ES-I3 (cell line): ENCODE measurements around the gene PLBD2.
"Not testable (repeated sequence)": the region's sequence is repeated elsewhere in the genome, so short reads cannot be mapped to it uniquely, and the experiment has no call there.

ENCODE experiments used
- H3K36me3 ChIP-seq: 2 replicates; pipeline ENCODE4 v1.6.1; 2013; ENCODE audit warnings: mild to moderate bottlenecking, low read length, control low read depth, moderate library complexity; ENCODE audit not compliant: insufficient read depth
- H3K4me1 ChIP-seq: 2 replicates; pipeline ENCODE4 v1.6.1; 2013; ENCODE audit warnings: mild to moderate bottlenecking, control low read depth, low read length; ENCODE audit not compliant: insufficient read depth
- H3K9ac ChIP-seq: 2 replicates; pipeline ENCODE4 v1.6.1; 2013; ENCODE audit warnings: low read depth, mild to moderate bottlenecking, low read length, moderate library complexity
- H3K9me3 ChIP-seq: 2 replicates; pipeline ENCODE4 v1.6.1; 2013; ENCODE audit warnings: mild to moderate bottlenecking, low read length, moderate library complexity; ENCODE audit not compliant: control insufficient read depth, insufficient read depth

PLBD2 gene

GRCh38 chr12:113347892-113348291, 10.5 kb upstream of the PLBD2 start:
- Histone ChIP-seq H3K4me1 (no peaks in the 10 kb centered on the region; the same call in 1 of the 2 replicates), H3K9ac (no peak overlapping the region), H3K9me3 (no peaks in the 10 kb centered on the region), H3K36me3 (no peaks in the 10 kb centered on the region)

GRCh38 chr12:113348849-113349536, 9.4 kb upstream of the PLBD2 start:
- H3K4me1 ChIP-seq, result no peaks in the 10 kb centered on the region; the same call in 1 of the 2 replicates
- H3K9ac ChIP-seq, result peak overlapping the region; percentile 32; the same call in 1 of the 2 replicates
- H3K36me3 ChIP-seq, result no peaks in the 10 kb centered on the region
- no peaks in the 10 kb centered on the region for H3K9me3 ChIP-seq

GRCh38 chr12:113351089-113351488, 7.3 kb upstream of the PLBD2 start:
- no peaks in the 10 kb centered on the region for H3K9me3 ChIP-seq
- H3K9ac ChIP-seq, result no peak overlapping the region
- no peaks in the 10 kb centered on the region for H3K36me3 ChIP-seq
- no peaks in the 10 kb centered on the region; the same call in 1 of the 2 replicates for H3K4me1 ChIP-seq

- not testable (repeated sequence) for H3K9ac ChIP-seq, H3K4me1 ChIP-seq, H3K9me3 ChIP-seq, H3K36me3 ChIP-seq
These were observed 4.2 kb upstream of the PLBD2 start for GRCh38 chr12:113354192-113354591.

- no peaks in the 10 kb centered on the region; the same call in 1 of the 2 replicates for H3K4me1 ChIP-seq
- peak overlapping the region; percentile 68; the same call in 1 of the 2 replicates for H3K9ac ChIP-seq
- H3K9me3 ChIP-seq, result no peaks in the 10 kb centered on the region
- H3K36me3 ChIP-seq, result no peaks in the 10 kb centered on the region
These were observed 949 bp downstream of the PLBD2 start for GRCh38 chr12:113359133-113359938.

GRCh38 chr12:113359939-113360748, 1.8 kb downstream of the PLBD2 start:
- no peak overlapping the region; the same call in 1 of the 2 replicates for H3K9ac ChIP-seq

GRCh38 chr12:113361574-113362370, 3.4 kb downstream of the PLBD2 start:
- no peaks in the 10 kb centered on the region; the same call in 1 of the 2 replicates for H3K4me1 ChIP-seq
- H3K9me3 ChIP-seq, result no peaks in the 10 kb centered on the region
- H3K36me3 ChIP-seq, result no peaks in the 10 kb centered on the region
- no peak overlapping the region for H3K9ac ChIP-seq

More at GRCh38 chr12:113359939-113360748, 1.8 kb downstream of the PLBD2 start:
- Histone ChIP-seq H3K36me3 (no peaks in the 10 kb centered on the region), H3K4me1 (no peaks in the 10 kb centered on the region; the same call in 1 of the 2 replicates), H3K9me3 (no peaks in the 10 kb centered on the region)

- no peaks in the 10 kb centered on the region for H3K9me3 ChIP-seq
- no peaks in the 10 kb centered on the region for H3K36me3 ChIP-seq
- no peaks in the 10 kb centered on the region; the same call in 1 of the 2 replicates for H3K4me1 ChIP-seq
- H3K9ac ChIP-seq, result no peak overlapping the region
These were observed 6.3 kb downstream of the PLBD2 start for GRCh38 chr12:113364698-113365097.

GRCh38 chr12:113365639-113366395, 7.4 kb downstream of the PLBD2 start:
- no peaks in the 10 kb centered on the region for H3K9me3 ChIP-seq
- no peaks in the 10 kb centered on the region for H3K36me3 ChIP-seq
- no peak overlapping the region for H3K9ac ChIP-seq
- H3K4me1 ChIP-seq, result no peaks in the 10 kb centered on the region

- no peaks in the 10 kb centered on the region for H3K4me1 ChIP-seq
- H3K9ac ChIP-seq, result no peak overlapping the region
- H3K36me3 ChIP-seq, result no peaks in the 10 kb centered on the region
- no peaks in the 10 kb centered on the region for H3K9me3 ChIP-seq
These were observed 8.4 kb downstream of the PLBD2 start for GRCh38 chr12:113366827-113367226.

- Histone ChIP-seq H3K9me3 (no peaks in the 10 kb centered on the region), H3K9ac (no peak overlapping the region), H3K4me1 (no peaks in the 10 kb centered on the region), H3K36me3 (no peaks in the 10 kb centered on the region)
These were observed 9.9 kb downstream of the PLBD2 start for GRCh38 chr12:113368331-113368730.

GRCh38 chr12:113369391-113369985, 11.1 kb downstream of the PLBD2 start:
- Histone ChIP-seq H3K36me3 (no peaks in the 10 kb centered on the region), H3K9ac (no peak overlapping the region), H3K9me3 (no peaks in the 10 kb centered on the region), H3K4me1 (no peaks in the 10 kb centered on the region)
